GM21526 (cell line): ENCODE measurements around the gene NDUFAF8.

Experiments
- ATAC-seq: cut with Tn5 transposase; IDR thresholded peaks from one replicate; pipeline ENCODE4 v1.9.1; 2021; ENCODE audit warnings: moderate library complexity; ENCODE audit not compliant: unreplicated experiment, low FRiP score

Gene NDUFAF8

DNA sequence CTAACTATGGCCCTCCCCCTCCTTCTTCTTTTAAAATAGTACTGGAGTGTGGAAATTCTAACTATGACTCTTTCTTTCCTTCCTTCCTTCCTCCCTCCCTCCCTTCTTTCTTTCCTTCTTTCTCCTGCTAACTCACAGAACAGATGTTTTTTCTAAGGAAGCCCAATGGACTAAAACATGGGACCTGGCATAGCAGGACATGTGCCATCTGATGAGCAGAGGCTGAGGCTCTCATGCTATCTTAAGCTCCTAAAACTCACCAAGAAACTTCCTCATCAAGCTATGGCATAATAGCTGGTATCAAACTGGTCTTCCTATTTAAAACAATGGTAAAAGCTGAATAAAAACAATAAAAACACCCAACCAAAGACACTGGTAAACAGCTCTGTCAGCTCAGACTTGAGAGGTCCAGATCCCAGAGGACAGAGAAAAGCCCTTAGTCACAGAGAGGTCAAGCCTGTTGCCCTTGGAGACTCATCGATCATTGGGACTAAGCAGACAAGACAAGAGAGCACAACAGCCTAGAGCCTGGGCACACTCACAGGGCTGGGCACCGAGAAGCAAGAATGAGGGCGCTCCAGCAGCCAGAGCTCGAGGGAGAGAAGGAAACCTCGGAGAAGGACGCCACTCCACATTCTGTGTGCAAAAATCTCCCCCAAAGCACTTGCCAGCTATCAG, 28.4 kb downstream of the NDUFAF8 start:
- ATAC-seq, result no peak

DNA sequence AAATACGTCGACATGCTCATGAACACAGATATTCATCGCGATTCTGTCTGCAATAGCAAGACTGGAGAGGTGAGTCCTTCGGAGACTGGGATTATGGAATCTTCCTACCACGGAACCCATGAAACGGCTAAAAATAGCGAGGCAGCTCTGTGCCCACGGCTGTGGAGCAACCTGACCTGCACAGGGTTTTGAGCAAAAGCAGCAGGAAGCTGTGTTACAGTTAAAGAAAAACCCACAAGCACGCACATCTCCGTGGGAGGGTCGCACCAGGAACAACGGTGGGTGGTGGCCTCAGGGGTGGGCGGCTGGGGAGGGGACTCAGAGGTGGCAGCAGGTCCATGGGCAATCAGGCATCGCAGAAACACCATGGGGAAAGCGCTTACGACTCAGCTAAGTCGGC, 31.2 kb downstream of the NDUFAF8 start:
- ATAC-seq, result no peak

GRCh38 chr17:81271226-81271625, 32.1 kb downstream of the NDUFAF8 start:
- no peak for ATAC-seq

GRCh38 chr17:81272616-81273015, 33.5 kb downstream of the NDUFAF8 start:
- no peak for ATAC-seq

GRCh38 chr17:81273698-81274470, 34.8 kb downstream of the NDUFAF8 start:
- no peak for ATAC-seq

- no peak for ATAC-seq
These were observed 35.3 kb downstream of the NDUFAF8 start for GRCh38 chr17:81274471-81274855.

GRCh38 chr17:81276781-81277180, 37.7 kb downstream of the NDUFAF8 start:
- ATAC-seq, result no peak

- ATAC-seq, result no peak
These were observed 38.3 kb downstream of the NDUFAF8 start for GRCh38 chr17:81277421-81277820.

- no peak for ATAC-seq
These were observed 39.0 kb downstream of the NDUFAF8 start for GRCh38 chr17:81277946-81278693.

DNA sequence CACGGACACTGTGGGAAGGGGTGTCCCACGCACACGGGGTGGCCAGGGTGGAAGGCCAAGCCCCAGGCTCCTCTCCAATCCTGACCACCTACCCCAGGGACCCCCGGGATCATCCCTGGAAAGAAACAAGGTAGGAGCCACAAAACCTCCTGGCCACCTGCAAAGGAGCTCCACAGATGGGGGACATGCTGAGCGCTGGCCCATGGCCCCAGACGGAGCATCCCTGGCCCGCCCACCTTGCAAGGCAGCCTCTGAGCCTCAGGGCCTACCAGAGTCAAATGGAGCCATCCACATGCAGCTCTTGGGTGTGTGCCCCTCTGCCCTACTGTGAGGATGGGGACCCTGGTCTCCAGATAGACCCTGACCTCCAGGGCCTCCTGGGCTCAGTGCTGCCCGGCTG, 39.7 kb downstream of the NDUFAF8 start:
- ATAC-seq, result no peak

GRCh38 chr17:81279278-81280275, 40.5 kb downstream of the NDUFAF8 start:
- ATAC-seq, result no peak

DNA sequence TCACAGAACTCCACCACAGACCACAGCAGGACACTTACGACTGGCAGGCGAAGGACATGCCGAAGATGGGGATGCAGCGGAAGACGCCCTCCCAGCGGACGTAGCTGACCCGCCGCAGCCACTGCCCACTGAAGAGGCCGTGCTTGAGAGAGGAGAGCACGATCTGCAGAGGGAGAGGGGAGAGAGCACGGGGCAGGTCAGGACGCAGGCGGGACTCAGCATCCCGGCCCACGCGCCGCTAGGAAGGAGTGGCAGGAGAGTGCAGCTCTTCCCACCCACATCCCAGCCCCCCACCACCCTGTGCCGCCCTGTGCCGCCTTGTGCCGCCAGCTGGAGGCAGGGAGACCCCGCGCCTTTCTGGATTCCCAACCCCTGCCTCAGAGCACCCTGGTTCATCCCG, 41.5 kb downstream of the NDUFAF8 start:
- ATAC-seq, result no peak

DNA sequence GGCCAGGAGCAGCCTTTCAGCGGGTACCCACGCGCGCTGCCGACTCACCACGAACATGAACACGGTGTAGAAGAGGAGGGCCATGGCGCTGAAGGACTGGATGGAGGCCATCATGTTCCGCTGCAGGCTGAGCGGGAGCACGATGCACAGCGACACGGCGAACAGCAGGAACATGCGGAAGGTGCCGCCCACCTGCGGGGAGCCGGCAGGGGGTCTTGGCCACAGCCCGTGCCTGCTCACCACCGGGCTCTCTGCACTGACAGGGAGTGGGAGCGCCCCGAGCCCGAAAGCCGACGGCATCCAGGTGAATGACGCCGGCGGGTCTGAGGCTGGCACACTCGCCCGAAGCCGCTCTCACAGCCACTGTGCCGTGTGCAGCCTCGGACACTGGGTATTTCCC, 43.0 kb downstream of the NDUFAF8 start:
- no peak for ATAC-seq

GRCh38 chr17:81282876-81283275, 43.8 kb downstream of the NDUFAF8 start:
- ATAC-seq, result no peak

- no peak for ATAC-seq
These were observed 46.2 kb downstream of the NDUFAF8 start for GRCh38 chr17:81285179-81285878.

GRCh38 chr17:81285894-81286293, 46.8 kb downstream of the NDUFAF8 start:
- ATAC-seq, result no peak

DNA sequence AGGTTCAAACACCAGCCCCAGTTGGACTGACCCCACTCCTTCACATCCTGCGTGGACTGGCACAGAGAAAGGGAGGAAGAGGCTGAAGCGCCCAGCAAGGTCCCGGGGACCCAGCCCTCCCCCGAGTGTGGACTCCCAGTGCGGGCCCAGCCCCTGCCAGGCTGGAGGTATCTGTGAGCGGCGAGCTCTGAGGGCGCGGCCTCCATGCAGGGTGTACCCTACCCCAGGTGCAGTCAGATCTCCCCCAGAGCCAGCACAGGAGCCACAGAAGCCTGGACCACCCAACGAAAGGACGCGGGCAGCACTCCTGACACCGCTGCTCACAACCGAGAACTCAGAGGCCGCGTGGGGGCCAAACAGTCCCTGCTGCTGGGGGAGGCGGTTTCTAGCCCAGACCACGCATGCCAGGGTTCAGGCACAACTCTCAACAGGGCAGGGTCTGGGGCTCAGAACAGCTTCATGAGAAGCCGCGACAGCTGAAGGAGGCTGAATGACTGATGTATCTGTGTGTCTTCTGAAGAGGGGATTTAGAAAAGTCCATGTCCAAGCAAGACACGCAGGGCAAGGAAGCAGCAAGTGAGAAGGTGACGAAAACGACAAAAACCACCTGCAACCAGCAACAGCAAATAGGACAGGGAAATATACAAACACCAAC, 47.5 kb downstream of the NDUFAF8 start:
- no peak for ATAC-seq

- no peak for ATAC-seq
These were observed 48.0 kb downstream of the NDUFAF8 start for GRCh38 chr17:81287152-81287551.

- ATAC-seq, result no peak
These were observed 48.8 kb downstream of the NDUFAF8 start for GRCh38 chr17:81287741-81288430.
